ENCODE results near the gene CD209.

DNA sequence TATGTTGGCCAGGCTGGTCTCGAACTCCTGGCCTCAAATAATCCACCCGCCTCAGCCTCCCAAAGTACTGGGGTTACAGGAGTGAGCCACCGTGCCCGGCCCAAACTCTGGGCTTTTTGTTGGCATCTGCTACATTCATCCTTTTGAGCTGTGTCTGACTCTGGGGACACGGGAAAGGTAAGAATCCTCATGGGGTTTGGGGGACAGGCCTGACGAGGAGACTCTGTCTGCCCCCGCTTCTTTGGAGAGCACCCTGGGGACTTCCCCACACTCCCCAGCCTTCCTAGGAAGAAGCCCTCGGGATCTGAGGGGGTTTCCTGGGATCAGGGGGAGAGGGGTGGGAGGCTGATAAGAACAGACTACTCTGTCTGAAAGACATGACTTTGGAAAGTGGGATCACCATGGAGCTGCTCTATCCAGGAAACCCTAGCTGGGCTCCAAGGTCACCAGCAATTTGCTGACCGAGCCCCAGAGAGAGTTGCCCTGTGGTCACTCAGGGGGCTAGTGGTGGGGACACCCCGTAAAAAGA, 37.3 kb downstream of the CD209 start:
- TF ChIP-seq, protein P1, sequence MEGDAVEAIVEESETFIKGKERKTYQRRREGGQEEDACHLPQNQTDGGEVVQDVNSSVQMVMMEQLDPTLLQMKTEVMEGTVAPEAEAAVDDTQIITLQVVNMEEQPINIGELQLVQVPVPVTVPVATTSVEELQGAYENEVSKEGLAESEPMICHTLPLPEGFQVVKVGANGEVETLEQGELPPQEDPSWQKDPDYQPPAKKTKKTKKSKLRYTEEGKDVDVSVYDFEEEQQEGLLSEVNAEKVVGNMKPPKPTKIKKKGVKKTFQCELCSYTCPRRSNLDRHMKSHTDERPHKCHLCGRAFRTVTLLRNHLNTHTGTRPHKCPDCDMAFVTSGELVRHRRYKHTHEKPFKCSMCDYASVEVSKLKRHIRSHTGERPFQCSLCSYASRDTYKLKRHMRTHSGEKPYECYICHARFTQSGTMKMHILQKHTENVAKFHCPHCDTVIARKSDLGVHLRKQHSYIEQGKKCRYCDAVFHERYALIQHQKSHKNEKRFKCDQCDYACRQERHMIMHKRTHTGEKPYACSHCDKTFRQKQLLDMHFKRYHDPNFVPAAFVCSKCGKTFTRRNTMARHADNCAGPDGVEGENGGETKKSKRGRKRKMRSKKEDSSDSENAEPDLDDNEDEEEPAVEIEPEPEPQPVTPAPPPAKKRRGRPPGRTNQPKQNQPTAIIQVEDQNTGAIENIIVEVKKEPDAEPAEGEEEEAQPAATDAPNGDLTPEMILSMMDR (IDR thresholded peaks at IDR 0.05), result no peak
- no peak for TF ChIP-seq ZFX (IDR thresholded peaks at IDR 0.05; ENCODE audit: borderline replicate concordance)
